Measurements from ENCODE around the gene TTF1. TPM values are rescaled to one million over a fixed set of nuclear protein-coding genes. Genes with fewer than 3 reads are reported as not detected.
A peak's percentile ranks its signal among the peaks of the same experiment; 100 is the strongest.

TTF1 gene
- total and polyA plus RNA-seq, 9 of the 15 experiments (the other 6 are each of a cell fraction or from before 2014, with no cell fraction given): 9.0 to 18.5 (median 15.8) TPM

GRCh38 chr9:132346177-132346576, 60.5 kb downstream of the TTF1 start:
- no TSS peak for BruUV-seq (replicated peaks)
- H3K4me2 ChIP-seq (ENCODE audit: insufficient read depth, low read length): no peak overlapping the region
- no peak for TF ChIP-seq CBFB (CRISPR knock-in tag; IDR thresholded peaks at IDR 0.05)
- no peak for TF ChIP-seq SMAD4 (CRISPR knock-in tag; conservative IDR thresholded peaks at IDR 0.05)
- no peak for TF ChIP-seq POLR2AphosphoS2 (IDR thresholded peaks at IDR 0.05; ENCODE audit: low read length)
- TF ChIP-seq ZNF347 (CRISPR knock-in tag; IDR thresholded peaks at IDR 0.05; ENCODE audit: low read depth): no peak
- CTCF ChIA-PET (ENCODE audit: low intra/inter-chr PET ratio): no interaction called here
- in situ Hi-C loops (cut with MboI): no loop called here
- H3K9me1 ChIP-seq (ENCODE audit: control insufficient read depth, insufficient read depth, low read length): no peaks in the 10 kb centered on the region
- H3K4me1 ChIP-seq (replicated peaks in 1 of 2; ENCODE audit: control insufficient read depth in 2 of 2, insufficient read depth in 2 of 2, low read length in 2 of 2): no peaks in the 10 kb centered on the region
- no peak overlapping the region for H3K9ac ChIP-seq (ENCODE audit: insufficient read depth in 1 of 2, low read depth in 2 of 2, low read length in 2 of 2)
- H4K20me1 ChIP-seq (replicated peaks; ENCODE audit: control insufficient read depth, insufficient read depth, low read length): no peaks in the 10 kb centered on the region
- POLR2A ChIA-PET: interaction anchor here (0.6 to 1.3 kb wide), 2 partner anchors 9 to 199 kb away, joined by 3 read pairs; partner anchors contain the start of gene SETX
- H3K27me3 ChIP-seq (ENCODE audit: control insufficient read depth in 2 of 2, insufficient read depth in 2 of 2, low read length in 2 of 2): no peaks in the 10 kb centered on the region
- DNase-seq (ENCODE audit: extremely low read depth in 1 of 4, low spot score in 3 of 4) (no peak), ATAC-seq (no peak), FAIRE-seq (no peak)
- peaks cover 91% of the 10 kb centered on the region for H3K36me3 ChIP-seq (ENCODE audit: control insufficient read depth, insufficient read depth, low read length)
- peaks cover 9% of the 10 kb centered on the region; the same call in 2 of the 3 replicates for H3K79me2 ChIP-seq (ENCODE audit: control insufficient read depth, insufficient read depth, low read length)
- H3K27ac ChIP-seq (ENCODE audit: extremely low read depth, low read depth, low read length): no peak overlapping the region
- H3K4me3 ChIP-seq: no peak overlapping the region
- no peak overlapping the region for H2AFZ ChIP-seq (ENCODE audit: low read depth, low read length)
- intact Hi-C loops (cut with micrococcal nuclease): no loop called here
- no peaks in the 10 kb centered on the region for H3K9me3 ChIP-seq (replicated peaks; ENCODE audit: control insufficient read depth, insufficient read depth, low read depth, low read length)
- WGBS (ENCODE audit: insufficient coverage, low coverage, missing lambda C conversion rate): 85% methylated on average over 5 of the region's 5 CpGs

GRCh38 chr9:132341177-132341840, 65.3 kb downstream of the TTF1 start:
- FAIRE-seq: no peak
- Histone ChIP-seq H3K36me3 (ENCODE audit: control insufficient read depth, insufficient read depth, low read length) (peaks cover 88% of the 10 kb centered on the region), H3K4me2 (ENCODE audit: insufficient read depth, low read length) (no peak overlapping the region), H3K27ac (ENCODE audit: extremely low read depth, low read depth, low read length) (no peak overlapping the region), H3K27me3 (ENCODE audit: control insufficient read depth in 2 of 2, insufficient read depth in 2 of 2, low read length in 2 of 2) (no peaks in the 10 kb centered on the region), H3K79me2 (ENCODE audit: control insufficient read depth, insufficient read depth, low read length) (no peaks in the 10 kb centered on the region; the same call in 2 of the 3 replicates), H4K20me1 (replicated peaks; ENCODE audit: control insufficient read depth, insufficient read depth, low read length) (no peaks in the 10 kb centered on the region), H3K9ac (ENCODE audit: insufficient read depth in 1 of 2, low read depth in 2 of 2, low read length in 2 of 2) (no peak overlapping the region), H3K9me3 (replicated peaks; ENCODE audit: control insufficient read depth, insufficient read depth, low read depth, low read length) (no peaks in the 10 kb centered on the region), H3K4me1 (replicated peaks in 1 of 2; ENCODE audit: control insufficient read depth in 2 of 2, insufficient read depth in 2 of 2, low read length in 2 of 2) (no peaks in the 10 kb centered on the region), H3K4me3 (no peak overlapping the region), H2AFZ (ENCODE audit: low read depth, low read length) (no peak overlapping the region), H3K9me1 (ENCODE audit: control insufficient read depth, insufficient read depth, low read length) (no peaks in the 10 kb centered on the region)
- POLR2A ChIA-PET: interaction anchor here (0.7 kb wide), 1 partner anchor 10 kb away, joined by 5 read pairs; no protein-coding TSS in a partner anchor
- in situ Hi-C loops (cut with MboI) (no loop called here), intact Hi-C loops (cut with micrococcal nuclease) (no loop called here)
- 100% methylated on average over 9 of the region's 9 CpGs for WGBS (ENCODE audit: insufficient coverage, low coverage, missing lambda C conversion rate)
- no peak for TF ChIP-seq OTX1 (CRISPR knock-in tag; IDR thresholded peaks at IDR 0.05)
- TF ChIP-seq POLR2AphosphoS5 (IDR thresholded peaks at IDR 0.05; ENCODE audit: control insufficient read depth, insufficient read depth, low read depth, low read length): 0 out of 2 replicates have a peak, but pooled peaks have one; percentile 12
- no peak for DNase-seq (ENCODE audit: extremely low read depth in 1 of 4, low spot score in 3 of 4)
- ATAC-seq: no peak
- BruUV-seq (replicated peaks): TSS peak; percentile 6
- CTCF ChIA-PET (ENCODE audit: low intra/inter-chr PET ratio): no interaction called here

All from K562 (cell line).